ENCODE results near the gene WDR77. TPM values are rescaled to one million over a fixed set of nuclear protein-coding genes. Genes with fewer than 3 reads are reported as not detected.

Gene WDR77
- total RNA-seq, 6 donors from 2014 or later: 11.3 to 32.2 (median 22.1) TPM

- TF ChIP-seq POLR2A (IDR thresholded peaks at IDR 0.05): no peak
- no peak for TF ChIP-seq POLR2AphosphoS5 (IDR thresholded peaks at IDR 0.05)
- no peak for TF ChIP-seq EP300 (IDR thresholded peaks at IDR 0.05)
- TF ChIP-seq CTCF (IDR thresholded peaks at IDR 0.05): no peak
- H3K27ac ChIP-seq: peak overlapping the region; percentile 67 to 82 (median 80)
- peaks cover 0 to 10% (median 4%) of the 10 kb centered on the region in 4 donors for H3K4me1 ChIP-seq
- H3K27me3 ChIP-seq: no peaks in the 10 kb centered on the region
- 81 to 87% methylated on average over 4 of the region's 4 CpGs for WGBS, 2 donors
- no peak for DNase-seq
- no peaks in the 10 kb centered on the region for H3K9me3 ChIP-seq
- H3K36me3 ChIP-seq: no peaks in the 10 kb centered on the region
- ATAC-seq (ENCODE audit: low FRiP score in 2 of 2): no peak
- H3K4me3 ChIP-seq: no peak overlapping the region
Observed at GRCh38 chr1:111490220-111490619, 41.2 kb upstream of the WDR77 start.

GRCh38 chr1:111489604-111490003 is 40.5 kb upstream of the WDR77 start:
- Histone ChIP-seq H3K4me3 (no peak overlapping the region), H3K27me3 (no peaks in the 10 kb centered on the region), H3K27ac (peak overlapping the region; percentile 67 to 82 (median 80)), H3K36me3 (no peaks in the 10 kb centered on the region), H3K9me3 (no peaks in the 10 kb centered on the region), H3K4me1 (peaks cover 0 to 10% (median 4%) of the 10 kb centered on the region in 4 donors)
- peak; percentile 73 to 86 for ATAC-seq (ENCODE audit: low FRiP score in 2 of 2)
- peak in 1 of 2 donors; percentile 64 for DNase-seq
- WGBS, 2 donors: 57 to 62% methylated on average over 4 of the region's 4 CpGs
- peak in 1 of 4 donors; percentile 79 for TF ChIP-seq POLR2A (IDR thresholded peaks at IDR 0.05)
- TF ChIP-seq CTCF (IDR thresholded peaks at IDR 0.05): no peak
- peak in 3 of 4 donors; percentile 65 to 98 (median 75) for TF ChIP-seq EP300 (IDR thresholded peaks at IDR 0.05)
- TF ChIP-seq POLR2AphosphoS5 (IDR thresholded peaks at IDR 0.05): peak; percentile 85 to 88

- peaks cover 0 to 10% (median 4%) of the 10 kb centered on the region in 4 donors for H3K4me1 ChIP-seq
- no peaks in the 10 kb centered on the region for H3K9me3 ChIP-seq
- DNase-seq: no peak
- no peak overlapping the region for H3K4me3 ChIP-seq
- no peak for ATAC-seq (ENCODE audit: low FRiP score in 2 of 2)
- TF ChIP-seq POLR2A (IDR thresholded peaks at IDR 0.05) (peak in 1 of 4 donors; percentile 59), EP300 (IDR thresholded peaks at IDR 0.05) (no peak), POLR2AphosphoS5 (IDR thresholded peaks at IDR 0.05) (no peak), CTCF (IDR thresholded peaks at IDR 0.05) (no peak)
- H3K27me3 ChIP-seq: no peaks in the 10 kb centered on the region
- no peaks in the 10 kb centered on the region for H3K36me3 ChIP-seq
- peak overlapping the region in 3 of 4 donors; percentile 32 to 82 (median 81) for H3K27ac ChIP-seq
- 92 to 95% methylated on average over 9 of the region's 9 CpGs for WGBS, 2 donors
Observed at GRCh38 chr1:111488669-111489068, 39.6 kb upstream of the WDR77 start.

- H3K4me1 ChIP-seq: peaks cover 0 to 10% (median 4%) of the 10 kb centered on the region in 4 donors
- H3K36me3 ChIP-seq: no peaks in the 10 kb centered on the region
- ATAC-seq (ENCODE audit: low FRiP score in 2 of 2) (no peak), DNase-seq (no peak)
- no peaks in the 10 kb centered on the region for H3K27me3 ChIP-seq
- no peak overlapping the region for H3K4me3 ChIP-seq
- 78 to 79% methylated on average over 6 of the region's 6 CpGs for WGBS, 2 donors
- no peak for TF ChIP-seq POLR2A (IDR thresholded peaks at IDR 0.05)
- TF ChIP-seq EP300 (IDR thresholded peaks at IDR 0.05): no peak
- no peak for TF ChIP-seq POLR2AphosphoS5 (IDR thresholded peaks at IDR 0.05)
- no peak for TF ChIP-seq CTCF (IDR thresholded peaks at IDR 0.05)
- peak overlapping the region in 1 of 4 donors; percentile 30 for H3K27ac ChIP-seq
- H3K9me3 ChIP-seq: no peaks in the 10 kb centered on the region
Observed at GRCh38 chr1:111487133-111487532, 38.1 kb upstream of the WDR77 start.

GRCh38 chr1:111486431-111486830 is 37.4 kb upstream of the WDR77 start:
- ATAC-seq (ENCODE audit: low FRiP score in 2 of 2) (no peak), DNase-seq (no peak)
- peaks cover 0 to 15% (median 9%) of the 10 kb centered on the region in 4 donors for H3K4me1 ChIP-seq
- no peaks in the 10 kb centered on the region for H3K36me3 ChIP-seq
- no peak for TF ChIP-seq POLR2A (IDR thresholded peaks at IDR 0.05)
- H3K27me3 ChIP-seq: no peaks in the 10 kb centered on the region
- H3K4me3 ChIP-seq: no peak overlapping the region
- peak overlapping the region in 1 of 4 donors; percentile 30 for H3K27ac ChIP-seq
- WGBS, 2 donors: 86 to 98% methylated on average over 5 to 7 of the region's 7 CpGs
- H3K9me3 ChIP-seq: no peaks in the 10 kb centered on the region
